Activated CD8-positive, alpha-beta T cell treated with anti-CD3 and anti-CD28 coated beads for 36 hours (primary cell): ENCODE data around the gene KCNE4. TPM values are rescaled to one million over a fixed set of nuclear protein-coding genes. Genes with fewer than 3 reads are reported as not detected.

Source experiments
- ATAC-seq: fragments of 200-7000 bp; cut with Tn5 transposase; one replicate; pipeline ENCODE4 v1.10.0; 2021; ENCODE audit warnings: mild to moderate bottlenecking, moderate library complexity
- CTCF ChIA-PET: fragments of 350-600 bp; sonication (Branson Sonifier 250); formaldehyde crosslinking; loops from one replicate; lab custom pipeline; 2021; ENCODE audit warnings: antibody characterized with exemption; lab: Charles Lee
- POLR2A ChIA-PET: fragments of 350-600 bp; sonication (Branson Sonifier 250); formaldehyde crosslinking; loops from one replicate; lab custom pipeline; 2021; ENCODE audit warnings: antibody characterized with exemption; lab: Charles Lee
- DNase-seq: peaks from one replicate; pipeline ENCODE4 v3.0.0-alpha.2; 2020
- H3K27ac Mint-ChIP-seq: one replicate; pipeline ENCODE4 v1.8.0; 2021; ENCODE audit warnings: mild to moderate bottlenecking, mixed read lengths
- H3K27me3 Mint-ChIP-seq: one replicate; pipeline ENCODE4 v1.8.0; 2021; ENCODE audit warnings: mixed read lengths
- H3K36me3 Mint-ChIP-seq: one replicate; pipeline ENCODE4 v1.8.0; 2021; ENCODE audit warnings: low read depth, mixed read lengths
- H3K4me1 Mint-ChIP-seq: one replicate; pipeline ENCODE4 v1.8.0; 2021; ENCODE audit warnings: low read depth, mixed read lengths
- H3K4me3 Mint-ChIP-seq: one replicate; pipeline ENCODE4 v1.8.0; 2021; ENCODE audit warnings: mild to moderate bottlenecking, moderate library complexity, mixed read lengths
- H3K9me3 Mint-ChIP-seq: one replicate; pipeline ENCODE4 v1.8.0; 2021; ENCODE audit warnings: mixed read lengths
- intact Hi-C: fragments of 100-400 bp; cut with micrococcal nuclease; formaldehyde crosslinking; loops from one replicate; pipeline ENCODE4 v1.10.0; 2022
- total RNA-seq, 2 experiments: library from RNA; stranded (reverse); gene quantifications; one replicate each; pipeline ENCODE4 v1.2.3, GENCODE V29; 2021
- TF ChIP-seq, protein P1 (sequence below): fragments of 200-600 bp; IDR thresholded peaks from one replicate; pipeline ENCODE4 v1.8.0; 2022; ENCODE audit warnings: antibody characterized with exemption, mild to moderate bottlenecking

KCNE4 gene
- total RNA-seq, 2 experiments from 2014 or later: not detected

DNA sequence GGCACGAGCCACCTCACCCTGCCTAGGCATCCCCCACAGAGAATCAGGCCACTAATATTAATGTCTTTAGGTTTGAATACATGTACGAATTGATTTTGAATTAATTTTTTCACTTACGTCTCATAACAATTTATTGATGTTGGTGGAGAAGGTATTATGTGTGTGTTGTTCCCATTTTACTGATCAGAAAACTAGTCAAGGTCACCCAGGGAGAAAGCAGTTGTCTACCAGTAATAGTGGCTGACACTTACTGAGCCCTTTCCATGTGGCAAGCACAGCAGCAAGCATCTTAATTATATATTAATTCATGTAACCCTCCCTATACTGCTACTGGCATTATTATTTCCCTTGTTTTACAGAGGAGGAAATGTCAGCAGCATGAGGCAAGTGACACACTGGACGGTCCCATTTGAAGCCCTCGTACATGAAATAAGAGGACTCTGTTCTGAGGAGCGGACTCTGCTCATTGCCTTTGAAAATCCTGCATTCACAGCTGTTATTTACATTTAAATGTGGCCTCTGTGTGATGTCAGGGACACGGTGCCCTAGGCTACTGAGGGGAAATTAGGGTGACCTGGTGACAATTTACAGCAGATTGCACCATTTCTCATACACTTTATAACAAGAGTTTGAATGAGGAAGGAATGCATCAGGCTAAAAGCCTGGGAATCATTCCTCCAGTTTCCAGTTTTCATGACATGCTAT lies 30.9 kb upstream of the KCNE4 start:
- no peaks in the 10 kb centered on the region for H3K36me3 Mint-ChIP-seq
- CTCF ChIA-PET: no interaction called here
- no peak overlapping the region for H3K27ac Mint-ChIP-seq
- H3K27me3 Mint-ChIP-seq: no peaks in the 10 kb centered on the region
- peaks cover 3% of the 10 kb centered on the region for H3K9me3 Mint-ChIP-seq
- intact Hi-C loops: no loop called here
- no peak for ATAC-seq
- no peak overlapping the region for H3K4me3 Mint-ChIP-seq
- POLR2A ChIA-PET: no interaction called here
- DNase-seq: no peak
- TF ChIP-seq, protein P1, sequence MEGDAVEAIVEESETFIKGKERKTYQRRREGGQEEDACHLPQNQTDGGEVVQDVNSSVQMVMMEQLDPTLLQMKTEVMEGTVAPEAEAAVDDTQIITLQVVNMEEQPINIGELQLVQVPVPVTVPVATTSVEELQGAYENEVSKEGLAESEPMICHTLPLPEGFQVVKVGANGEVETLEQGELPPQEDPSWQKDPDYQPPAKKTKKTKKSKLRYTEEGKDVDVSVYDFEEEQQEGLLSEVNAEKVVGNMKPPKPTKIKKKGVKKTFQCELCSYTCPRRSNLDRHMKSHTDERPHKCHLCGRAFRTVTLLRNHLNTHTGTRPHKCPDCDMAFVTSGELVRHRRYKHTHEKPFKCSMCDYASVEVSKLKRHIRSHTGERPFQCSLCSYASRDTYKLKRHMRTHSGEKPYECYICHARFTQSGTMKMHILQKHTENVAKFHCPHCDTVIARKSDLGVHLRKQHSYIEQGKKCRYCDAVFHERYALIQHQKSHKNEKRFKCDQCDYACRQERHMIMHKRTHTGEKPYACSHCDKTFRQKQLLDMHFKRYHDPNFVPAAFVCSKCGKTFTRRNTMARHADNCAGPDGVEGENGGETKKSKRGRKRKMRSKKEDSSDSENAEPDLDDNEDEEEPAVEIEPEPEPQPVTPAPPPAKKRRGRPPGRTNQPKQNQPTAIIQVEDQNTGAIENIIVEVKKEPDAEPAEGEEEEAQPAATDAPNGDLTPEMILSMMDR: no peak
- H3K4me1 Mint-ChIP-seq: no peaks in the 10 kb centered on the region

DNA sequence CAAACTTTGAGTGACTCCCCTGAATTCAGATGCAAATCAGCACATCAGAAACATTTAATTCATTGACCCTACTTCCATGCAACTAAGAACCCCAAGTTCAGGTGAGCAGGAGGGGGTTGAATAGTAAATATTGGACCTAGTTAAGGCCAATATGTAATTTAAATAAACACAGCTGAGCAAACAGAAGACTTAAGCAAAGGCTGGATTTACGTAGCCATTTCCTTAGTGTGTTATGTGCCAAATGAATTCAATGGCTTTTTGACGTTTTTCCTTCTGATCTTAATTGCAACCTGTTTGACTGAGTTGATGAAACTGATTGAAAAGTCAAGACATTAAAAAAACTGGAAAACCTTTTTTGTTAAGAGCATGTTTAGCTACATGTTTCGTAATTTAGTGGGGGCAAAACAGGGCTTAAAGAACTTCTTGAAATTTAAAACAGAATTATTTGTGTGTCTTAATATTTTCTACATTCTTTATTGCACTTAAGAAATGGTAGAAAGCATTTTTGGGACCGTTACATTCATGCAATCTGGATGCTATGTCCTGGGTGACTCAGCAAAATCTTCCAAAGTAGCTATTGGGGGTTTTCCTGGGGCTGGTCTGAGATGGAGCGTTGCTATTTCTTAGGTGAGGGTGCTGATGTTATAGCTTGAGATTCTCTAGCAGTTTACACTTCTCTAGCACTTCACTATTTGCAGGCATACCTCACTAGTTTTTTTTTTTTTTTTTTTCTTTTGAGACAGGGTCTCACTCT lies 25.5 kb upstream of the KCNE4 start:
- CTCF ChIA-PET: interaction anchor here (1.4 kb wide), 1 partner anchor 55 kb away, joined by 3 read pairs; no protein-coding TSS in a partner anchor

DNA sequence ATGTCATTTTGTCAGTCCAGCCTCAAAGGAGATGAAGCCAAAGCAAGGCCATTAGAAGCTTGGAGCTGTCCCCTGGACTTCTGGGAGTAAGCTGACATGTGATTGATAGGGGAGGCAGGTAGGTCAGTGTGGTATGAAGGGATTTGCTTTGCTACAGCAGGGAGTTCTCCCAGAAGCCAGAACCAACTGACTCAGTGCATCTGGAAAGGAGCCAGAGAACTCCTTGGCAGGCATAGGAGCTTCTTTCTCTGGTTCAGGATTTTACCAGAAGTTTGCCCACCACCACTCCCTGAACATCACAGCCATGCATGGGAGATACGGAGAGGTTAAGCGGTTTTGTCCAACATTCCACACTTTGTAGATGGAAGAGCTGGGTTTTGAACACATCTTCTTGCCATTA lies 24.5 kb upstream of the KCNE4 start:
- intact Hi-C loops: no loop called here
- Mint-ChIP-seq H3K27me3 (no peaks in the 10 kb centered on the region), H3K4me1 (no peaks in the 10 kb centered on the region), H3K27ac (no peak overlapping the region), H3K9me3 (peaks cover 4% of the 10 kb centered on the region), H3K4me3 (no peak overlapping the region), H3K36me3 (no peaks in the 10 kb centered on the region)
- POLR2A ChIA-PET: no interaction called here
- ATAC-seq (no peak), DNase-seq (no peak)
- CTCF ChIA-PET: interaction anchor here (1.4 kb wide), 1 partner anchor 56 kb away, joined by 3 read pairs; no protein-coding TSS in a partner anchor
- TF ChIP-seq, protein P1: no peak

More for the DNA sequence above, 25.5 kb upstream of the KCNE4 start:
- POLR2A ChIA-PET: no interaction called here
- ATAC-seq: no peak
- H3K9me3 Mint-ChIP-seq: peaks cover under 1% of the 10 kb centered on the region
- DNase-seq: no peak
- no peaks in the 10 kb centered on the region for H3K4me1 Mint-ChIP-seq
- H3K4me3 Mint-ChIP-seq: no peak overlapping the region
- H3K36me3 Mint-ChIP-seq: no peaks in the 10 kb centered on the region
- TF ChIP-seq, protein P1: no peak
- H3K27me3 Mint-ChIP-seq: no peaks in the 10 kb centered on the region
- no peak overlapping the region for H3K27ac Mint-ChIP-seq
- intact Hi-C loops: no loop called here

DNA sequence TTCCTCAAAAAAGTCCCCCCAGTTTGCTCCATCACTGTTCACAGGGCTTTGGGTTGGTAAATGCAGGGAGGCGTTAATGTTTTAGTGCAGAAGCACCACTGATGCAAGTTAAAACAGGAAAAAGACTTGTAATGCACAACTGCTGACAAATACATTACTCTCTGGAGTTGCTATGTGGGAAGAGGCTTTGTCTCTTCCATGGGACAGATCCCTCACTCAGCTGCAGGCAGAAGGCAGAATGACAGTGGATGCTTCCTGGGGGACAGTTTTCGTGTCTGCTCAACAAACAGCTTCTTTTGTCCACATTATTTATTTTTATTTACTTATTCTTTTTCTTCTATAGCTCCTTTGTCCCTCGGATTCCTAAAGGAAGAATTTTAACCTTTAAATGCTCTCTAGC lies 22.7 kb upstream of the KCNE4 start:
- DNase-seq (no peak), ATAC-seq (no peak)
- Mint-ChIP-seq H3K9me3 (peaks cover 4% of the 10 kb centered on the region), H3K27ac (no peak overlapping the region), H3K27me3 (no peaks in the 10 kb centered on the region), H3K4me3 (no peak overlapping the region), H3K36me3 (no peaks in the 10 kb centered on the region), H3K4me1 (no peaks in the 10 kb centered on the region)
- ChIA-PET POLR2A (no interaction called here), CTCF (no interaction called here)
- intact Hi-C loops: no loop called here
- TF ChIP-seq, protein P1: no peak
